PC-3 (cell line): ENCODE results near the gene STAG1.

Experiments
- CTCF ChIP-seq: fragments of 300-600 bp; sonication (generic); conservative IDR thresholded peaks from 2 replicates; pipeline ENCODE4 v1.5.1; 2017; ENCODE audit warnings: antibody characterized with exemption, low read depth, mild to moderate bottlenecking, low read length
- EZH2 ChIP-seq: fragments of 300-600 bp; sonication (generic); IDR thresholded peaks from one replicate; pipeline ENCODE4 v1.6.1; 2017; ENCODE audit warnings: antibody characterized with exemption, mild to moderate bottlenecking, low read length; ENCODE audit not compliant: unreplicated experiment
- EZH2phosphoT487 ChIP-seq: fragments of 300-600 bp; sonication (generic); IDR thresholded peaks from 2 replicates; pipeline ENCODE4 v1.6.1; 2018; ENCODE audit warnings: mild to moderate bottlenecking, antibody characterized with exemption, low read length, borderline replicate concordance

DNA sequence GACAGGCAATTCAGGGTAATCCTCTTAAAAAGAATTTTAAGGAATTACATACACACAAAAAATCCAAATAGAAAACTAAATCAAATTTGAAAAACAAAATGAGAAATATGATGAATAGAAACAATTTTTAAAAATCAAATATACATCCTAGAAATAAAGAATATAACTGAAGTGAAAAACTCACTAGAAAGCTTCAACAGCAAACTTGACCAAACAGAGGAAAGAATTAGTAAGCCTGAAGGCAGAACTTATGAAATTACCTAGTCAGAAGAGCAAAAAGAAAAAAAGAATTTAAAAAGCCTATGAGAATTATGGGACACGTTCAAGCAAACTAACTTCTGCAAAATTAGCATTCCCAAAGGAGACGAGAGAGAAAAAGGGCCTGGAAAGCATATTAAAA is 296.0 kb downstream of the STAG1 start:
- TF ChIP-seq CTCF (no peak), EZH2 (no peak), EZH2phosphoT487 (no peak)
